ENCODE data around the gene SHB. TPM values are rescaled to one million over a fixed set of nuclear protein-coding genes. Genes with fewer than 3 reads are reported as not detected.

Gene SHB
- total RNA-seq, 6 donors from 2014 or later: 29.3 to 51.2 (median 33.3) TPM

DNA sequence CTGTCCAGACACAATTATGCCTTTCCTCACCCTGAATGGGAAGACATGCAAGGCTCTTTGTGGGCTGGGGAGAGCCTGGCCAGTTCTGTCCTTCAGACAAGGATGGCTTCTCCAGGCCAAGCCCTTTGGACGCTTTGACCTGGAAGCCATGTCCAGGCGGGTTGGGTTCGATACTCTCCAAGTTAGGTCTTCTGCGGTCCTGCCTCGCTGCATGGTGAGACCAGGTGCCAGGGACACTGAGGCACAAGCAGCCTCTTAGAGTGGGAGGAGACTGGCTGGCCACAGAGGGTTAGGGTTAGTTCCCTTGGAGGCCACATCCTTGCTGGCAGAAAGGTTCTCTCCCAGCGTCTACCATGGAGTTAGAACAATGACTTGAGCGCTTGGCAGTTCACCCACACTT, 67.6 kb downstream of the SHB start:
- Histone ChIP-seq H3K4me3 (no peak overlapping the region), H3K9me3 (no peaks in the 10 kb centered on the region), H3K27ac (no peak overlapping the region), H3K36me3 (no peaks in the 10 kb centered on the region), H3K27me3 (no peaks in the 10 kb centered on the region), H3K4me1 (peaks cover 14 to 37% (median 19%) of the 10 kb centered on the region in 4 donors)
- TF ChIP-seq POLR2A (IDR thresholded peaks at IDR 0.05) (no peak), POLR2AphosphoS5 (IDR thresholded peaks at IDR 0.05) (no peak), EP300 (IDR thresholded peaks at IDR 0.05) (no peak)
- TF ChIP-seq, protein P1, sequence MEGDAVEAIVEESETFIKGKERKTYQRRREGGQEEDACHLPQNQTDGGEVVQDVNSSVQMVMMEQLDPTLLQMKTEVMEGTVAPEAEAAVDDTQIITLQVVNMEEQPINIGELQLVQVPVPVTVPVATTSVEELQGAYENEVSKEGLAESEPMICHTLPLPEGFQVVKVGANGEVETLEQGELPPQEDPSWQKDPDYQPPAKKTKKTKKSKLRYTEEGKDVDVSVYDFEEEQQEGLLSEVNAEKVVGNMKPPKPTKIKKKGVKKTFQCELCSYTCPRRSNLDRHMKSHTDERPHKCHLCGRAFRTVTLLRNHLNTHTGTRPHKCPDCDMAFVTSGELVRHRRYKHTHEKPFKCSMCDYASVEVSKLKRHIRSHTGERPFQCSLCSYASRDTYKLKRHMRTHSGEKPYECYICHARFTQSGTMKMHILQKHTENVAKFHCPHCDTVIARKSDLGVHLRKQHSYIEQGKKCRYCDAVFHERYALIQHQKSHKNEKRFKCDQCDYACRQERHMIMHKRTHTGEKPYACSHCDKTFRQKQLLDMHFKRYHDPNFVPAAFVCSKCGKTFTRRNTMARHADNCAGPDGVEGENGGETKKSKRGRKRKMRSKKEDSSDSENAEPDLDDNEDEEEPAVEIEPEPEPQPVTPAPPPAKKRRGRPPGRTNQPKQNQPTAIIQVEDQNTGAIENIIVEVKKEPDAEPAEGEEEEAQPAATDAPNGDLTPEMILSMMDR (IDR thresholded peaks at IDR 0.05): no peak
- 94 to 99% methylated on average over 6 to 7 of the region's 7 CpGs for WGBS, 2 donors
- DNase-seq: no peak
- no peak for ATAC-seq (ENCODE audit: low FRiP score in 2 of 2)

DNA sequence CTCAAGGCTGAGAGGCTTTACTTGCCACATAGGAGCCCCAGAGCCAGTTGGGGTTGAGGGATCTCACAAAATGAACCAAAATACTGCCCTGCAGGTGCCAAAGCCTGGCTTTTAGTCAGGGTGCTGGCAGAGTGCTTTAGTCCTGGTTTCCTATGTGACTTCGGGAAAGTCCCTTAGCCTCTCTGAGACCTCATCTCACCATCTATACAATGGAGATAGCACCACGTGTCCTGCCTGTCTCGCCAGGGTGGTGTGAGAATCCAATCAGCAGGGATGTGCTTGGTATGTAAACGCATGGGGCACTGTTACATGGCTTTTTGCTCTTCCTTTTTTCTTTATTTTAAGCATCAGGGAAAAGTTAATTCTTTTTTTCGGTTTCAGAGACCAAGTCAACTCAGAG, 68.3 kb downstream of the SHB start:
- WGBS, 2 donors: 86 to 90% methylated on average over 5 of the region's 5 CpGs
- peaks cover 7 to 30% (median 17%) of the 10 kb centered on the region in 4 donors for H3K4me1 ChIP-seq

DNA sequence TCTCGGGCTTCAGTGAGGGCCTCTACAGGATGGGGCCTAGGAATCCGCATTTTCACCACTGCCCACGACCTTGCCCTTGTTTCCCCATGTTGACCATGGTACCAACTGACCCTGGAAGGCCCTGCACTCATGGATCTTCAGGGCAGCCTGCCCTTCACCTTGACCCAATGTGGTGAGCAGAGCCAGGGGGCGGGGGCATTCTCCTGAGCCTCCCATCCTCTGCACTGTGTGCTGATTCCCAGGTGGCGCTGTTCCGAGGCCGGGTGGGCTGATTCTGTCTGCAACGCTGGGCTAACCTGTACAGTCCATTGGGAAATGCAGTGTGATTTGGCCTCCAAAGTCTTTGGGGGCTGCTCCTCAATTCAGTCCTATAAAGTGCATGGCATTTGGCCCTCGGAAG, 68.7 kb downstream of the SHB start:
- Histone ChIP-seq H3K27me3 (no peaks in the 10 kb centered on the region), H3K27ac (no peak overlapping the region), H3K36me3 (no peaks in the 10 kb centered on the region), H3K4me1 (peaks cover 7 to 30% (median 18%) of the 10 kb centered on the region in 4 donors), H3K4me3 (no peak overlapping the region), H3K9me3 (no peaks in the 10 kb centered on the region)
- DNase-seq (no peak), ATAC-seq (ENCODE audit: low FRiP score in 2 of 2) (no peak)
- TF ChIP-seq EP300 (IDR thresholded peaks at IDR 0.05) (no peak), POLR2AphosphoS5 (IDR thresholded peaks at IDR 0.05) (no peak), POLR2A (IDR thresholded peaks at IDR 0.05) (no peak)
- WGBS, 2 donors: 88 to 94% methylated on average over 5 to 9 of the region's 9 CpGs

More for the DNA sequence above, 68.3 kb downstream of the SHB start:
- H3K4me3 ChIP-seq: no peak overlapping the region
- DNase-seq (no peak), ATAC-seq (ENCODE audit: low FRiP score in 2 of 2) (no peak)
- H3K36me3 ChIP-seq: no peaks in the 10 kb centered on the region
- TF ChIP-seq EP300 (IDR thresholded peaks at IDR 0.05) (no peak), POLR2AphosphoS5 (IDR thresholded peaks at IDR 0.05) (no peak), POLR2A (IDR thresholded peaks at IDR 0.05) (no peak)
- TF ChIP-seq, protein P1 (IDR thresholded peaks at IDR 0.05): no peak
- H3K9me3 ChIP-seq: no peaks in the 10 kb centered on the region
- no peaks in the 10 kb centered on the region for H3K27me3 ChIP-seq
- no peak overlapping the region for H3K27ac ChIP-seq

DNA sequence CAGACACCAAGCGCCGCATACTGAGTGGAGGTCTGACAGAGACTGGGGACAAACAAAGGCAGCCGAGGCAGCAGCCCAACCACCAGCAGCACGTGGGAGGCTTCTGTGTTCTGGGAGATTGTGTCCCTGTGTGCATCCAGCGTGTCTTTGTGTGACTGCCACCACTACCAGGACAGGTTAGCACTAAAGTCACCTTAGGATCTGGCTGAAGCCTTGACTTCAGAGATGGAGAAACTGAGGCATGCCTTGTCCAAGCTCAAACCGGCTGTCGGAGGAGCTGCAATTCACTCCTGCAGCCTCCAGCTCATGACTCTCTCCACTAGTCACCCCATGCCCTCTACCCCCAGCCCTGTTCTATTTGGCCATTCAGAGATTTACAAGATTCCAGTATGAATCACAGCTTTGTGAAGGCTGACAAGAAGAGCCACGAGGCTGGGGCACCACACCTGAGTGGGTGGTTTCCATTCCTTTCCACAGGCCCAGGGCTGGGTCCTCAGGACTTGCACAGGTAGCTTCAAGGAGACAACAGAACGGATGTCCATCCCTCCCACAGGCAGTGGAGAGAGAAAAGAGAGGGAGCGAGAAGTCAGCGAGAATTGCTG, 69.3 kb downstream of the SHB start:
- no peak for ATAC-seq (ENCODE audit: low FRiP score in 2 of 2)
- Histone ChIP-seq H3K27ac (no peak overlapping the region), H3K4me3 (no peak overlapping the region), H3K36me3 (no peaks in the 10 kb centered on the region), H3K9me3 (no peaks in the 10 kb centered on the region), H3K4me1 (peaks cover 13 to 30% (median 22%) of the 10 kb centered on the region in 4 donors), H3K27me3 (no peaks in the 10 kb centered on the region)
- TF ChIP-seq, protein P1 (IDR thresholded peaks at IDR 0.05): no peak
- 89 to 93% methylated on average over 9 to 11 of the region's 11 CpGs for WGBS, 2 donors
- no peak for DNase-seq

DNA sequence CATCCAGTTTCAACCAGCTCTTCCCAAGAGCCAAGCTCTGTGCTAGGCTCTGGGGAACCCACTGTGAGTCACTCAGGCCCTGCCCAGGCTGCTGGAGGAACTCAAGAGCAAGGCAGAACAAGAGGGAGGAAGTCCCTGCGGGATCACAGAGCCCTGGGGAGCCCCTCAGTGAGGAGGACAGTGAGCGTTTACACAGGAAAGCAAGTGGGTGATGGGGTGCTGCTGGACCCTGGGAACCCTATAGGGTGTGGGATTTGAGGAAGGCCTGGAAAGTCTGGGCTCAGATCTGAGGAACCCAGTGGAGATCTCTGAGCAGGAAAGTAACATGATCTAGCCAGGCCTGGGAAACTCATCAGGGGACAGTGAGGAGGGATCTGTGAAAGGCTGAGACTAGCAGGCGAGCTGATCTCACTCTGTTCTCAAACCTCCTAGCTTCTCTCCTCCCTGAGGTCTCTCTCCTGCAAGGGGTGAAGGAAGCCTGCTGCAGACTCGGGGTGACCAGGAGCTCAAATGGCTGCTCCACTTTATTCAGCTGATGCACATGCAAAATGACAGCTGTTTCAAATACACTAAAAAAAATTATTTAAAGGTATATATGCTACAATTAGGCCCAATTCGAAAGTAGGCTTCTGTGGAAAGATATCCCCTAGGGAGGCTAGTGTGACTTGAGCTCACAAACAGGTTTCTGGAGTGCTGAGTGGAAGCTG, 70.0 kb downstream of the SHB start:
- TF ChIP-seq EP300 (IDR thresholded peaks at IDR 0.05): no peak
- TF ChIP-seq POLR2A (IDR thresholded peaks at IDR 0.05): peak in 1 of 4 donors; percentile 13
- 70 to 83% methylated on average over 5 of the region's 5 CpGs for WGBS, 2 donors
- peaks cover 17 to 34% (median 28%) of the 10 kb centered on the region in 4 donors for H3K4me1 ChIP-seq

More for the DNA sequence above, 70.0 kb downstream of the SHB start:
- H3K27ac ChIP-seq: no peak overlapping the region
- no peak overlapping the region for H3K4me3 ChIP-seq
- no peaks in the 10 kb centered on the region for H3K36me3 ChIP-seq
- no peaks in the 10 kb centered on the region for H3K27me3 ChIP-seq
- DNase-seq (peak in 1 of 2 donors; percentile 61), ATAC-seq (ENCODE audit: low FRiP score in 2 of 2) (peak in 1 of 2 donors; percentile 58)
- no peaks in the 10 kb centered on the region for H3K9me3 ChIP-seq
